GM23248 (cell line): ENCODE measurements around the gene MYO16. TPM values are rescaled to one million over a fixed set of nuclear protein-coding genes. Genes with fewer than 3 reads are reported as not detected.

Experiments used
- DNase-seq: peaks from one replicate; pipeline ENCODE4 v3.0.0-alpha.2; 2015
- H2AFZ ChIP-seq: fragments of 200-600 bp; sonication (generic); 2 replicates; pipeline ENCODE4 v1.6.1; 2016; ENCODE audit warnings: antibody characterized with exemption
- H3F3A ChIP-seq: fragments of 200-600 bp; sonication (generic); 2 replicates; pipeline ENCODE4 v1.6.1; 2016; ENCODE audit warnings: mild to moderate bottlenecking, antibody characterized with exemption, mixed run types; ENCODE audit not compliant: insufficient read depth
- H3K27ac ChIP-seq: fragments of 200-600 bp; sonication (generic); 2 replicates; pipeline ENCODE4 v1.5.1; 2016; ENCODE audit warnings: mild to moderate bottlenecking
- H3K27me3 ChIP-seq: fragments of 200-600 bp; sonication (generic); replicated peaks from 2 replicates; pipeline ENCODE4 v1.6.1; 2016; ENCODE audit warnings: mild to moderate bottlenecking; ENCODE audit not compliant: insufficient read depth
- H3K36me3 ChIP-seq: fragments of 200-600 bp; sonication (generic); 2 replicates; pipeline ENCODE4 v1.6.1; 2016; ENCODE audit warnings: low read depth, mild to moderate bottlenecking
- H3K4me1 ChIP-seq: fragments of 200-600 bp; sonication (generic); 2 replicates; pipeline ENCODE4 v1.6.1; 2016; ENCODE audit warnings: mild to moderate bottlenecking; ENCODE audit not compliant: insufficient read depth
- H3K4me2 ChIP-seq: fragments of 200-600 bp; sonication (generic); one replicate; pipeline ENCODE4 v1.6.1; 2016; ENCODE audit warnings: mild to moderate bottlenecking; ENCODE audit not compliant: unreplicated experiment
- H3K4me3 ChIP-seq: fragments of 200-600 bp; sonication (generic); 2 replicates; pipeline ENCODE4 v1.5.1; 2016; ENCODE audit warnings: mild to moderate bottlenecking
- H3K79me2 ChIP-seq: fragments of 200-600 bp; sonication (generic); 2 replicates; pipeline ENCODE4 v1.6.1; 2016; ENCODE audit warnings: mild to moderate bottlenecking; ENCODE audit not compliant: insufficient read depth
- H3K9ac ChIP-seq: fragments of 200-600 bp; sonication (generic); 2 replicates; pipeline ENCODE4 v1.6.1; 2016; ENCODE audit warnings: mild to moderate bottlenecking
- H3K9me2 ChIP-seq: fragments of 200-600 bp; sonication (generic); 2 replicates; pipeline ENCODE4 v1.6.1; 2016; ENCODE audit warnings: mixed run types, mild to moderate bottlenecking, moderate library complexity; ENCODE audit not compliant: insufficient read depth
- H3K9me3 ChIP-seq: fragments of 200-600 bp; sonication (generic); one replicate; pipeline ENCODE4 v1.6.1; 2017; ENCODE audit warnings: low read depth
- H4K20me1 ChIP-seq: fragments of 200-600 bp; sonication (generic); 2 replicates; pipeline ENCODE4 v1.6.0; 2016; ENCODE audit not compliant: insufficient read depth
- EZH2 ChIP-seq: fragments of 200-600 bp; sonication (generic); IDR thresholded peaks from 2 replicates; pipeline ENCODE4 v1.6.1; 2018; ENCODE audit warnings: antibody characterized with exemption, mild to moderate bottlenecking; ENCODE audit not compliant: insufficient read depth, poor library complexity, severe bottlenecking
- EZH2phosphoT487 ChIP-seq: fragments of 200-600 bp; sonication (generic); IDR thresholded peaks from 2 replicates; pipeline ENCODE4 v1.6.1; 2018; ENCODE audit warnings: antibody characterized with exemption, moderate library complexity, mild to moderate bottlenecking, low read depth; ENCODE audit not compliant: insufficient read depth
- WGBS, 2 experiments: methylation state at CpG; one replicate each; pipeline ENCODE4 v1.1.6; 2015 to 2017; ENCODE audit warnings: low lambda C conversion rate in 2 of 2, low coverage in 1 of 2; ENCODE audit errors: missing lambda C conversion rate in 2 of 2; 5-methylcytosine and 5-hydroxymethylcytosine counted together
- in situ Hi-C: fragments of 300-500 bp; cut with MboI; formaldehyde crosslinking; loops from 2 replicates; pipeline ENCODE4 v1.15.0; 2020
- polyA plus RNA-seq: library from polyadenylated mRNA; unstranded; fragments of >200 nt; fragmentation: Nextera tagmentation; extraction: Ambion mirVana; gene quantifications from 2 replicates; pipeline ENCODE4 v1.2.1, GENCODE V29; 2016
- total RNA-seq: library from RNA; depleted of rRNA; stranded (reverse); fragments of >200 nt; shearing (Covaris generic); gene quantifications from 2 replicates; pipeline ENCODE4 v1.2.3, GENCODE V29; 2014

Gene MYO16
- total and polyA plus RNA-seq, 2 experiments from 2014 or later: not detected

DNA sequence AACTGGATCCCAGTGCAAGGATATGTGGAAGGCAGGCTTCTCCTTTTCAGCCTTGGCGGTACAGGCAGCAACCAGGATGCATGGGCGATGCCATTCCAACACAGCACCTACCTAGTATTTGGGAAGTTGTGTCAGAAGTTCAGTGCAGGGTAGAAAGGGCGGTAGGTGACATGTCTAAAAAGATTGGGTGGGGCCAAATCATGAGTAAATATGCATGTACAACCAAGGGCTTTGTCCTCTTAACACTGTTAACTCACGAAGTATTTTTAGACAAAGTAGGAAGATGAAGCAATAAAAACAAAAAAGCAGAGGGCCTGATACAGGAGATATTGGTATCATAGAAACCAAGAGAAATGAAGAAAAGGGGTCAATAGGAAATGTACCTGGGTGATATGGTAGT lies 392.1 kb downstream of the MYO16 start:
- no peaks in the 10 kb centered on the region for H3K36me3 ChIP-seq
- no peaks in the 10 kb centered on the region for H3K9me3 ChIP-seq
- no peak overlapping the region for H2AFZ ChIP-seq

DNA sequence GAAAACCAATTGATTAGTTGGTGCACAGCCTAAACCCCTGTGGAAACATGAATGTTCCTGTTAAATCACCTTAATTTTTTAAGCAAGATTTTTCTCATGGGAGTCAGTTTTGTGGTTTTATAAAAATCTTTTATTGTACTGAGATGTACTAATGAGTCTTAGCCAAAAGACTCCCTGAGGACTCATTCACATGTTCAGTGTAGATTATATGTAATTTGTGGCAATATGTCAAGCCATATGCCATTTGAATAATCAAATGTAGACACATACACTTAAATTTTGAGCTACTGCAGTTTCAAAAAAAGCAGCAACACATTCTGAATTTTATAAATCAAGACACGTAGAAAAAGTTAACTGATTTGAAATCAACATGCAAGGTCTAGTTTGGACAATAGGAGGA lies 395.2 kb downstream of the MYO16 start:
- TF ChIP-seq EZH2 (no peak), EZH2phosphoT487 (no peak)

More for the DNA sequence above, 392.1 kb downstream of the MYO16 start:
- Histone ChIP-seq H4K20me1 (no peaks in the 10 kb centered on the region), H3K9ac (no peak overlapping the region), H3K27me3 (no peaks in the 10 kb centered on the region), H3K4me3 (no peak overlapping the region), H3K4me1 (no peaks in the 10 kb centered on the region), H3K4me2 (no peak overlapping the region), H3K27ac (no peak overlapping the region), H3F3A (no peaks in the 10 kb centered on the region), H3K79me2 (no peaks in the 10 kb centered on the region), H3K9me2 (no peaks in the 10 kb centered on the region)
- in situ Hi-C loops: no loop called here
- 60 to 62% methylated on average over 4 of the region's 4 CpGs for WGBS, 2 experiments
- no peak for DNase-seq
- TF ChIP-seq EZH2phosphoT487 (no peak), EZH2 (no peak)

DNA sequence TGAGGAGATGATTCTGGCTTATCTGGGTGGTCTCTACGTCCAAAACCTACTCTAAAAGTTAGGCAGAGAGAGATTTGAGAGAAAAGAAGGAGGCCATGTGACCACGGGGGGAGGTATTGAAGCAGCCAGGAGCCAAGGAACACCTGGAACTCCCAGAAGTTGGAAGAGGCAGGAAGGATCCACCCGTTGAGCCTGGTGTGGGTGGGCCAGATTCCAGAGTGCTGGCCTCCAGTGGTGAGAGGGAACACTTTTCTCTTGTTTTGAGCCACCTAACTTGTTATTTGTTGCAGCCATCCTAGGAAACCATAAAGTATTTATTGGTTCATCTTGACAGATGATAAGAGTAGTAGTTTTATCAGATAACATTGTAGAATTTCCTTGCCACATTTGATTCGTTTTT lies 396.9 kb downstream of the MYO16 start:
- TF ChIP-seq EZH2phosphoT487: no peak
- no peak for TF ChIP-seq EZH2
- no peaks in the 10 kb centered on the region for H3K9me3 ChIP-seq
- in situ Hi-C loops: no loop called here

More for the DNA sequence above, 395.2 kb downstream of the MYO16 start:
- H3K9me2 ChIP-seq: no peaks in the 10 kb centered on the region
- H3K27ac ChIP-seq: no peak overlapping the region
- no peak for DNase-seq
- in situ Hi-C loops: no loop called here
- no peaks in the 10 kb centered on the region for H4K20me1 ChIP-seq
- H3K27me3 ChIP-seq: no peaks in the 10 kb centered on the region
- H3F3A ChIP-seq: no peaks in the 10 kb centered on the region
- no peak overlapping the region for H2AFZ ChIP-seq
- H3K36me3 ChIP-seq: no peaks in the 10 kb centered on the region
- WGBS, 2 experiments: 14 to 17% methylated on average over 1 of the region's 1 CpG
- H3K79me2 ChIP-seq: no peaks in the 10 kb centered on the region
- H3K9me3 ChIP-seq: no peaks in the 10 kb centered on the region
- H3K4me3 ChIP-seq: no peak overlapping the region
- H3K4me1 ChIP-seq: no peaks in the 10 kb centered on the region
- H3K4me2 ChIP-seq: no peak overlapping the region
- no peak overlapping the region for H3K9ac ChIP-seq

DNA sequence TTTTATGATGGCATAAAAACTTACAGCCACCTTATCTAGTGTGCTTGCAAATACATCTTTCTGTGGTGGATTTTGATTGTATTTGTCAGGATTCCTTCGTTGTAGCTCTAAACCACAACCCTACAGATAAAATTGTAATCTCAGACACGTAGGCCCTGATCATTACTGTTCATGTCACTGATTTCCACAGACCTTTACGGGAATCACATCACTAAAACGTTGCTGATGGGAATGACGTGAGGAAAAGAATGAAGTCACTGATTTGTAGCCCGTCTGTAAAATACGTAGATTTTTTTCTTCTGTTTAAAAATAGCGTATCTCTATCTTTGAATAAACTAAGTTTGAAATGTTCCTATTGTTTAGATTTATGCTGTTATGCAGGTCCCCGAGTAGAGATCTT lies 399.2 kb downstream of the MYO16 start:
- 51 to 54% methylated on average over 9 of the region's 9 CpGs for WGBS, 2 experiments
- peaks cover 8% of the 10 kb centered on the region; the same call in 1 of the 2 replicates for H3K27me3 ChIP-seq
- no peak overlapping the region for H3K27ac ChIP-seq
- H3K9me3 ChIP-seq: no peaks in the 10 kb centered on the region
- no peaks in the 10 kb centered on the region for H3F3A ChIP-seq
- TF ChIP-seq EZH2 (no peak), EZH2phosphoT487 (no peak)
- no peaks in the 10 kb centered on the region for H3K79me2 ChIP-seq
- H3K36me3 ChIP-seq: no peaks in the 10 kb centered on the region
- H3K4me3 ChIP-seq: no peak overlapping the region
- H3K9me2 ChIP-seq: no peaks in the 10 kb centered on the region
- DNase-seq: no peak
- in situ Hi-C loops: no loop called here
- no peak overlapping the region for H3K9ac ChIP-seq
- no peak overlapping the region for H2AFZ ChIP-seq
- no peak overlapping the region for H3K4me2 ChIP-seq
- H3K4me1 ChIP-seq: no peaks in the 10 kb centered on the region
- no peaks in the 10 kb centered on the region for H4K20me1 ChIP-seq

More for the DNA sequence above, 396.9 kb downstream of the MYO16 start:
- 0 out of 2 replicates have a peak, but pooled peaks cover 3% of the 10 kb centered on the region for H3K27me3 ChIP-seq
- H2AFZ ChIP-seq: no peak overlapping the region
- H3K9ac ChIP-seq: no peak overlapping the region
- no peak for DNase-seq
- H3K36me3 ChIP-seq: no peaks in the 10 kb centered on the region
- no peak overlapping the region for H3K4me3 ChIP-seq
- 32 to 46% methylated on average over 4 of the region's 4 CpGs for WGBS, 2 experiments
- no peaks in the 10 kb centered on the region for H3K9me2 ChIP-seq
- no peaks in the 10 kb centered on the region for H3K4me1 ChIP-seq
- H4K20me1 ChIP-seq: no peaks in the 10 kb centered on the region
- H3F3A ChIP-seq: no peaks in the 10 kb centered on the region
- no peaks in the 10 kb centered on the region for H3K79me2 ChIP-seq
- H3K4me2 ChIP-seq: no peak overlapping the region
- no peak overlapping the region for H3K27ac ChIP-seq

DNA sequence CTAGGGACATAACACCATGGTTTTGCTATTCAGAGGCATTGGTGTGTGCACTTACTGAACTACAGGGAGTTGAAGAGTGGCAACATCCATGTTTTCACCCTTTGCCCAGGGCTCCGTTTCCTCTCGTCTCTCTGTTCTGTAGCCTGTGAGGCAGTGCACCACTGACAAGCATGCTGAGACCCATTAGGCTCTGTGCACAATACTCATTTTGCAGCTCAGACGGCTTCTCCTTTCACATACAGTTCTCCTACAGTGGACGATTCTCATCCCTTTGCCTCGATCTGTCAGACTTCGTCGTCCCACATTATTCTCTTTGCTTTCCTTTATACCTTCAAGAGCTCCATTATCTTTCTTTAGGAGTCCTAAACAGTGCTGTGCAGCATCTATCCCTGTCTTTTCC lies 403.7 kb downstream of the MYO16 start:
- H3K79me2 ChIP-seq: no peaks in the 10 kb centered on the region
- no peaks in the 10 kb centered on the region for H3F3A ChIP-seq
- H4K20me1 ChIP-seq: no peaks in the 10 kb centered on the region; the same call in 1 of the 2 replicates
- H3K9me2 ChIP-seq: no peaks in the 10 kb centered on the region
- no peak overlapping the region for H3K4me2 ChIP-seq
- WGBS, 2 experiments: 55 to 62% methylated on average over 7 of the region's 7 CpGs
- no peak overlapping the region for H3K9ac ChIP-seq
- no peak for DNase-seq
- no peak overlapping the region for H3K4me3 ChIP-seq
- H3K27ac ChIP-seq: no peak overlapping the region
- H3K4me1 ChIP-seq: no peaks in the 10 kb centered on the region
- no peak overlapping the region for H2AFZ ChIP-seq
- no peaks in the 10 kb centered on the region for H3K9me3 ChIP-seq
- in situ Hi-C loops: no loop called here
- H3K36me3 ChIP-seq: no peaks in the 10 kb centered on the region
- peaks cover 15% of the 10 kb centered on the region; the same call in 1 of the 2 replicates for H3K27me3 ChIP-seq
- TF ChIP-seq EZH2phosphoT487: no peak
